ENCODE results near the gene CLINT1. TPM values are rescaled to one million over a fixed set of nuclear protein-coding genes. Genes with fewer than 3 reads are reported as not detected.

Gene CLINT1
- total and polyA plus RNA-seq, 9 of the 15 experiments (the other 6 are each of a cell fraction or from before 2014, with no cell fraction given): 23.6 to 125 (median 71.4) TPM

- H3K4me3 ChIP-seq: no peak overlapping the region
- H3K4me2 ChIP-seq (ENCODE audit: insufficient read depth, low read length): no peak overlapping the region
- H3K36me3 ChIP-seq (ENCODE audit: control insufficient read depth, insufficient read depth, low read length): peaks cover 26% of the 10 kb centered on the region; the same call in 1 of the 3 replicates
- H4K20me1 ChIP-seq (replicated peaks; ENCODE audit: control insufficient read depth, insufficient read depth, low read length): no peaks in the 10 kb centered on the region
- no peaks in the 10 kb centered on the region for H3K4me1 ChIP-seq (replicated peaks in 1 of 2; ENCODE audit: control insufficient read depth in 2 of 2, insufficient read depth in 2 of 2, low read length in 2 of 2)
- no peak overlapping the region for H2AFZ ChIP-seq (ENCODE audit: low read depth, low read length)
- H3K27ac ChIP-seq (ENCODE audit: extremely low read depth, low read depth, low read length): no peak overlapping the region
- intact Hi-C loops (cut with micrococcal nuclease) (no loop called here), in situ Hi-C loops (cut with MboI) (no loop called here)
- no peaks in the 10 kb centered on the region for H3K9me3 ChIP-seq (replicated peaks; ENCODE audit: control insufficient read depth, insufficient read depth, low read depth, low read length)
- no peak overlapping the region for H3K9ac ChIP-seq (ENCODE audit: insufficient read depth in 1 of 2, low read depth in 2 of 2, low read length in 2 of 2)
- no peaks in the 10 kb centered on the region for H3K27me3 ChIP-seq (ENCODE audit: control insufficient read depth in 2 of 2, insufficient read depth in 2 of 2, low read length in 2 of 2)
- ATAC-seq: no peak
- WGBS (ENCODE audit: insufficient coverage, low coverage, missing lambda C conversion rate): 69% methylated on average over 3 of the region's 3 CpGs
- BruUV-seq (replicated peaks): no TSS peak
- no peak for DNase-seq (ENCODE audit: extremely low read depth in 1 of 4, low spot score in 3 of 4)
- ChIA-PET POLR2A (no interaction called here), CTCF (ENCODE audit: low intra/inter-chr PET ratio) (no interaction called here)
- H3K9me1 ChIP-seq (ENCODE audit: control insufficient read depth, insufficient read depth, low read length): no peaks in the 10 kb centered on the region
- FAIRE-seq: no peak
- H3K79me2 ChIP-seq (ENCODE audit: control insufficient read depth, insufficient read depth, low read length): no peaks in the 10 kb centered on the region
- TF ChIP-seq BACH1 (tag; IDR thresholded peaks at IDR 0.05) (no peak), ZNF174 (CRISPR knock-in tag; IDR thresholded peaks at IDR 0.05) (no peak), RREB1 (CRISPR knock-in tag; IDR thresholded peaks at IDR 0.05) (no peak), BRF2 (IDR thresholded peaks at IDR 0.05; ENCODE audit: borderline replicate concordance, insufficient read depth, insufficient read length) (no peak), ZNF655 (CRISPR knock-in tag; IDR thresholded peaks at IDR 0.05) (no peak), CHD4 (IDR thresholded peaks at IDR 0.05; ENCODE audit: insufficient read depth, insufficient replicate concordance, low read depth, low read length, poor library complexity, severe bottlenecking) (no peak), MLLT1 (IDR thresholded peaks at IDR 0.05) (no peak), NFE2 (IDR thresholded peaks at IDR 0.05; ENCODE audit: low read depth) (no peak), ZNF398 (CRISPR knock-in tag; IDR thresholded peaks at IDR 0.05) (no peak), SRF (CRISPR knock-in tag; IDR thresholded peaks at IDR 0.05) (no peak)
Observed at GRCh38 chr5:157756122-157756521, 102.8 kb downstream of the CLINT1 start.

Measured in K562 (cell line).